Epithelial cell of proximal tubule (primary cell): Measurements from ENCODE around the gene PDE1C. TPM values are rescaled to one million over a fixed set of nuclear protein-coding genes. Genes with fewer than 3 reads are reported as not detected.

Experiments
- DNase-seq: peaks from one replicate; pipeline ENCODE4 v3.0.0-alpha.2; 2011; ENCODE audit warnings: low read depth
- H3K4me3 ChIP-seq: 2 replicates; pipeline ENCODE4 v1.5.1; 2011; ENCODE audit warnings: low read depth, mild to moderate bottlenecking, low read length
- total RNA-seq: library from RNA; depleted of rRNA; stranded (reverse); fragments of >200 nt; gene quantifications from 2 replicates; pipeline ENCODE4 v1.2.3, GENCODE V29; 2015
- TF ChIP-seq, protein P1 (sequence below): conservative IDR thresholded peaks from 2 replicates; pipeline ENCODE4 v1.5.1; 2012; ENCODE audit warnings: low read depth, mild to moderate bottlenecking, low read length

Gene PDE1C
- total RNA-seq, 1 donor from 2014 or later, result 5.9 TPM

DNA sequence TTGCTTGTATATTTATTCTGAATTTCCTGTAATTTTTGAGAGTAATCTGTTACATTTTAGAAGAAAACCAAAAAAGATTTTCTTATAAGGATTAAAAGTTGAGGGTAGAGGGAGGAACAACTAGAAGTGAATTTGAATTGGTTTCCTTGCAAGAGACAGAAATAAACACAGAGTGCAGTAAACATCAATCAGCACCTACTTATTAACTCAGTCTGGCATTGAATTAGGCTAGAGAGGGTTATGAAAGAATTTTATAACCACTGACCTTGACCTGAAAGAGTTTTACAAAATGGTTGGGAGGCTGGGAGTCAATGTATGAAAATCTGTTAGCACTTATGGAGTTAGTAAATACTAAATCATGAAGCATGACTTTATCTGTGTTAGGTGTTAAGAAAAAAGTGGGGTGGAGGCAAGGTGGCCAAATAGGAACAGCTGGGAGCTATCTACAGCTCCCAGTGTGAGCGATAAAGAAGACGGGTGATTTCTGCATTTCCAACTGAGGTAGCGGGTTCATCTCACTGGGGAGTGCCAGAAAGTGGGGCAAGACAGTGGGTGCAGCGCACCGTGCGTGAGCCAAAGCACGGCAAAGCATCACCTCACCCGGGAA is 106.5 kb downstream of the PDE1C start:
- no peak overlapping the region for H3K4me3 ChIP-seq
- TF ChIP-seq, protein P1, sequence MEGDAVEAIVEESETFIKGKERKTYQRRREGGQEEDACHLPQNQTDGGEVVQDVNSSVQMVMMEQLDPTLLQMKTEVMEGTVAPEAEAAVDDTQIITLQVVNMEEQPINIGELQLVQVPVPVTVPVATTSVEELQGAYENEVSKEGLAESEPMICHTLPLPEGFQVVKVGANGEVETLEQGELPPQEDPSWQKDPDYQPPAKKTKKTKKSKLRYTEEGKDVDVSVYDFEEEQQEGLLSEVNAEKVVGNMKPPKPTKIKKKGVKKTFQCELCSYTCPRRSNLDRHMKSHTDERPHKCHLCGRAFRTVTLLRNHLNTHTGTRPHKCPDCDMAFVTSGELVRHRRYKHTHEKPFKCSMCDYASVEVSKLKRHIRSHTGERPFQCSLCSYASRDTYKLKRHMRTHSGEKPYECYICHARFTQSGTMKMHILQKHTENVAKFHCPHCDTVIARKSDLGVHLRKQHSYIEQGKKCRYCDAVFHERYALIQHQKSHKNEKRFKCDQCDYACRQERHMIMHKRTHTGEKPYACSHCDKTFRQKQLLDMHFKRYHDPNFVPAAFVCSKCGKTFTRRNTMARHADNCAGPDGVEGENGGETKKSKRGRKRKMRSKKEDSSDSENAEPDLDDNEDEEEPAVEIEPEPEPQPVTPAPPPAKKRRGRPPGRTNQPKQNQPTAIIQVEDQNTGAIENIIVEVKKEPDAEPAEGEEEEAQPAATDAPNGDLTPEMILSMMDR, result no peak
- DNase-seq, result no peak

DNA sequence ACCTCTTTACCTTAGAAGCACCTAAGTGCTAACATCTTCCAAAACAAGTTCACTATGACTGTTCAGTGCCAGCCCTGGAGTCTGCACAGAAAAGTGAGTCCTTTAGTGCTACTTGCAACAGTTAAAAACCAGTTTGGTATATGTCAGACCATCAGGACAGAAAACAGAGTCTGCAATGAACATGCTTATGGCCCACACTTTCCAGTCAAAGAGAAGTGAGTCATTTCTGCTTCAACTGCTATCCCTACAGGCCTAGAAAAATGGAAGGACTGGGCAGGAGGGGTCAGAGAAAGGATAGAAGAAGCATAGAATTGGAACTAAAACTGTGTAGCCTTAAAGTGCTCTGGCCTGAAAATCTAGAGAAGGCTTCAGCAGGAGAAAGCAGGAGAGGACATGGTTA is 108.0 kb downstream of the PDE1C start:
- TF ChIP-seq, protein P1, result no peak
- DNase-seq, result no peak
- no peak overlapping the region for H3K4me3 ChIP-seq

DNA sequence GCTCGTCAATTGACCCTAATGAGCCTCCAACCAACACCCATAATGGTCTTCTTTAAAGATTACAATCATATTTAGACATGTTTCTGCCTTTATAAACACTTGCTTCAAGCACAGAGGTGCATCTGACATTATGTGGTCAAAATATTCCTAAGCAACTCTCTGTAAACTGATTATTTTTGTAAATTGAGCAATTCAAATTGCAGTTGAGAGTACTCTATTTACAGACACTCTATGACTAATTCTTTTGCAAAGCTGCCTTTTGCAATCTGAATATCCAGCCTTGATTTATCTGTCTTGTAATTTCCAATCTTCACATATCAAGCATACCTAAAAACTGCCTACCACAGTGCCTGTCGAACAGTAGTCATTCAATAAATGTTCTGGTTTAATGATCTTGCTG is 112.0 kb downstream of the PDE1C start:
- no peak for DNase-seq
- TF ChIP-seq, protein P1, result no peak
- no peak overlapping the region for H3K4me3 ChIP-seq

- H3K4me3 ChIP-seq, result no peak overlapping the region
- DNase-seq, result no peak
- TF ChIP-seq, protein P1, result no peak
Observed at GRCh38 chr7:31957756-31958155, 112.5 kb downstream of the PDE1C start.

DNA sequence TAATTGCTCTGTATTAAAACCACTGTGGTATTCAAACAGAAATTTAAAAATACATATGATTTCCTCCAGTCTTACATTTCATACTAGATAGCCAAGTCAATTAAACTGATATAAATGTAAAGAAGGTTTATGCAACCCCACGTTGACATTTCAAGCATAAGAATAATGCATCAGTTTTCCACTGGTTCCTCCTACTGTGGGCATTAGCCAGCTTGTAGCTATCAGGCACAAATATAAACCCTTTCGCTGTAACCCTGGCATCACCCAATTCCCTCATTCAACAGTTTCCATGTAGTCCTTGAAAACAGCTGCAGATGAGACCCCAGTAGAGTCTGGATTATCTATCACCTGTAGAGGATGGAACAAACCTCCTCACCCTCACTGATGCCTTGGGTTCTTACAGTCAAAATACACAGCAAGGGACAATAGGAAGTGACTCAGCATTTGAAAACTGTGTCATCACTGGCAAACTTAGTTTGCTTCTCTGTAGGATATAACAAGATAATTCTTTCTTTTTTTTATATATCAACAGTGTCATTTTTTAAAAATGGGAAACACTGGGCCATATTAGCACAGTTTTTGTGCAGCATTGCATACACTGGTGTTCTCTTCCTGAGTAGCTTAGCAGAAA is 113.0 kb downstream of the PDE1C start:
- no peak overlapping the region for H3K4me3 ChIP-seq
- no peak for DNase-seq
- TF ChIP-seq, protein P1, result no peak

GRCh38 chr7:31955641-31956040 is 114.6 kb downstream of the PDE1C start:
- TF ChIP-seq, protein P1, result no peak
- no peak overlapping the region for H3K4me3 ChIP-seq
- DNase-seq, result no peak

DNA sequence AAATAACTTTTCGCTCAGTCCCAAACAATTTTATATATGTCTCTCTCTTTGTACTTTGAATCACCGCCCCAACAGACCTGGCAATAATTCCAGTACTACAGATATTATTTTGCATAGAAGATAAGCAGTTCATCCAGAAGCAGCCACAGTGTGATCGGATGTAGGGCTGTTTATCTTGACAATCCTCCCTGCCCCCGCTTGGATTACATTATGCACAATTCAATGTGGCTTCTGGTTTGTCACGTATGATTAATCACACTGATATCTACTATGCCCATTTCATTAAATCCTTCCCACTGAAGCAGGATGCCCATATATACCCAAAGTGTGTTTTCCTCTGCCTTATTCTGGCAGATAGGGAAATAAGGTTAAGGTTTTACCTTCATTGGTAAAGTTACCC is 115.2 kb downstream of the PDE1C start:
- TF ChIP-seq, protein P1, result no peak
- H3K4me3 ChIP-seq, result no peak overlapping the region
- DNase-seq, result no peak
